ENCODE measurements around the gene RRM2. TPM values are rescaled to one million over a fixed set of nuclear protein-coding genes. Genes with fewer than 3 reads are reported as not detected.

Gene RRM2
- total and polyA plus RNA-seq, 2 experiments from 2014 or later: 108 to 119 TPM

DNA sequence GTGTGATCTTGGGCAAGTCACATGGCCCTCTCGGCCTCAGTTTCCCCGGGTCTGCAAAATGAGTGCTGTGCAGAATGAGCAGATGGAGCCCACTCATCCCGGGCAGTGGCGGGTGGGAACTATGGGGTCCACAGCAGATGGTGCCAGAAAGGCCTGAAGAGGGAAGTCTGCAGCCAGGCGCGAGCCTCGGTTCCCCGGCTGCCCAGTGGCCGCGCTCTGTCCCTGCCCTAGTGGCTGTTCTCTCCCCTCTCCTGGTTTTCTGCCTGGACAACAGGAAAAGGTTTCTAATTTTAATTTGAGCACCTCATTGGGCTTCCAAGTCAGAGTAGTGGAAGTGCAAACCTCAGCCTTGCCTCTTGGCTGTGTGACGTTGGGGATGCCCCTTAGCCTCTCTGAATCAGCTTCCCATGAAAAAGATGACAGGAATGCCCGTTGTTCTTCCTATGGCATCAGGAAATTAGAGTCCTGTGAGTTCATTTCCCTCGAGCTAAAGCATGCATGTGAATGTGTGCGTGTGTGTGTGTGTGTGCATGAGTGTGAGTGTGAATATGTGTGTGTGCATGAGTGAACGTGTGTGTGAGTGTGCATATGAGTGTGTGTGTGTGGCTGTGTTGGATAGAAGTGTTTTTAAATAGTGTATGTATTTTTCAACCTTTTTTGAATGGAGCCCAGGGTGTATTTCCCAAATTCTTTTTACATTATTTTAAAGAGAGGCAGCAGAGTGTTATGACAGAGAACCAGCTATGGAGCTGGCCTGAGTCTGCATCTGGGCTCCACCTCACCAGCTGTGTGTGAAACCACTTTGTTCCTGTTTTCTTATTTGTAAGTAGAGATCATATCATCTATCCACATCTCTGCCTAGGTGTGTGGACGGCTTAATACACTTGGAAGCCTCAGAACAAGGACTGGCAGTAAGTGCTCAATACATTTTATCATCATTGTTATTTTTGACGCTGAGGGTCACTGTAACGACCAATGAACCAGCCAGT is 41.3 kb downstream of the RRM2 start (continued):
- TF ChIP-seq ZNF462 (CRISPR knock-in tag; IDR thresholded peaks at IDR 0.05): no peak

- H3K4me3 Mint-ChIP-seq: no peak overlapping the region
- TF ChIP-seq ZNF462 (CRISPR knock-in tag; IDR thresholded peaks at IDR 0.05) (no peak), JUNB (IDR thresholded peaks at IDR 0.05; ENCODE audit: unreplicated experiment) (no peak)
- H3K9me2 ChIP-seq (ENCODE audit: insufficient read depth): no peaks in the 10 kb centered on the region
- no peak overlapping the region for H2AFZ ChIP-seq
- no peaks in the 10 kb centered on the region for H3F3A ChIP-seq (replicated peaks; ENCODE audit: low read depth)
- H3K4me2 ChIP-seq: no peak overlapping the region
- no peak overlapping the region for H3K27ac Mint-ChIP-seq
- peaks cover 5% of the 10 kb centered on the region; the same call in 2 of the 3 replicates for H3K4me1 Mint-ChIP-seq
- H4K20me1 ChIP-seq (replicated peaks; ENCODE audit: insufficient read depth): no peaks in the 10 kb centered on the region
- no peaks in the 10 kb centered on the region for H3K4me1 ChIP-seq (ENCODE audit: insufficient read depth)
- no peaks in the 10 kb centered on the region for H3K36me3 ChIP-seq (ENCODE audit: insufficient read depth)
- H3K9me3 Mint-ChIP-seq: no peaks in the 10 kb centered on the region
- no peak overlapping the region for H3K27ac ChIP-seq (ENCODE audit: low read depth)
- H3K36me3 Mint-ChIP-seq (ENCODE audit: low read depth): peaks cover 4% of the 10 kb centered on the region; the same call in 2 of the 3 replicates
- no peak for ATAC-seq
- H3K79me2 ChIP-seq (replicated peaks; ENCODE audit: insufficient read depth): no peaks in the 10 kb centered on the region
- no peak overlapping the region for H3K4me3 ChIP-seq
- H3K27me3 Mint-ChIP-seq (ENCODE audit: insufficient read depth, low read depth, poor library complexity): peaks cover 17% of the 10 kb centered on the region
- H3K27me3 ChIP-seq (ENCODE audit: insufficient read depth): no peaks in the 10 kb centered on the region
- DNase-seq (ENCODE audit: low spot score): no peak
These were observed 42.1 kb downstream of the RRM2 start for GRCh38 chr2:10164601-10165000.
